ENCODE measurements around the gene XBP1. TPM values are rescaled to one million over a fixed set of nuclear protein-coding genes. Genes with fewer than 3 reads are reported as not detected.

The XBP1 gene
- total and polyA plus RNA-seq, 2 of the 13 experiments (the other 11 are each of a cell fraction or from before 2014, with no cell fraction given), result 416 to 427 TPM

GRCh38 chr22:28800308-28801041 is at the start of gene XBP1 (continued):
- TF ChIP-seq ZNF414 (CRISPR knock-in tag; IDR thresholded peaks at IDR 0.05) (no peak), ZNF20 (CRISPR knock-in tag; IDR thresholded peaks at IDR 0.05) (no peak; the same call in 1 of the 2 replicates), SSRP1 (CRISPR knock-in tag; IDR thresholded peaks at IDR 0.05) (no peak), ZNF432 (CRISPR knock-in tag; IDR thresholded peaks at IDR 0.05; ENCODE audit: borderline replicate concordance) (no peak), ZNF205 (CRISPR knock-in tag; IDR thresholded peaks at IDR 0.05) (no peak), DNMT1 (CRISPR knock-in tag; IDR thresholded peaks at IDR 0.05) (no peak), MEIS1 (CRISPR knock-in tag; IDR thresholded peaks at IDR 0.05; ENCODE audit: borderline replicate concordance) (peak; percentile 39; the same call in 1 of the 2 replicates), ZFP1 (CRISPR knock-in tag; IDR thresholded peaks at IDR 0.05) (no peak), ZNF615 (CRISPR knock-in tag; IDR thresholded peaks at IDR 0.05; ENCODE audit: borderline replicate concordance) (no peak), ZKSCAN1 (IDR thresholded peaks at IDR 0.05; ENCODE audit: low read length) (no peak), RAD21 (CRISPR knock-in tag; IDR thresholded peaks at IDR 0.05) (peak; percentile 49; the same call in 1 of the 2 replicates), TMF1 (CRISPR knock-in tag; IDR thresholded peaks at IDR 0.05; ENCODE audit: low read depth) (peak; percentile 90; the same call in 1 of the 2 replicates), ZNF251 (CRISPR knock-in tag; IDR thresholded peaks at IDR 0.05) (no peak), CENPBD1 (CRISPR knock-in tag; IDR thresholded peaks at IDR 0.05; ENCODE audit: borderline replicate concordance, low read depth) (no peak; the same call in 1 of the 2 replicates), ZFP62 (CRISPR knock-in tag; IDR thresholded peaks at IDR 0.05) (no peak), ZSCAN20 (CRISPR knock-in tag; IDR thresholded peaks at IDR 0.05; ENCODE audit: borderline replicate concordance) (no peak), PCBP1 (IDR thresholded peaks at IDR 0.05; ENCODE audit: borderline replicate concordance, low read depth, low read length) (no peak), ZFY (CRISPR knock-in tag; IDR thresholded peaks at IDR 0.05) (peak; percentile 60), DDIT3 (CRISPR knock-in tag; IDR thresholded peaks at IDR 0.05) (no peak), ZNF83 (CRISPR knock-in tag; IDR thresholded peaks at IDR 0.05; ENCODE audit: borderline replicate concordance) (0 out of 2 replicates have a peak, but pooled peaks have one; percentile 39), CSRNP1 (CRISPR knock-in tag; IDR thresholded peaks at IDR 0.05) (0 out of 2 replicates have a peak, but pooled peaks have one; percentile 24), PAF1 (CRISPR knock-in tag; IDR thresholded peaks at IDR 0.05) (0 out of 2 replicates have a peak, but pooled peaks have one; percentile 49), TFE3 (CRISPR knock-in tag; IDR thresholded peaks at IDR 0.05) (peak; percentile 48; the same call in 1 of the 2 replicates), TCF7 (IDR thresholded peaks at IDR 0.05; ENCODE audit: low read depth) (no peak)
- TF ChIP-seq, protein P1, sequence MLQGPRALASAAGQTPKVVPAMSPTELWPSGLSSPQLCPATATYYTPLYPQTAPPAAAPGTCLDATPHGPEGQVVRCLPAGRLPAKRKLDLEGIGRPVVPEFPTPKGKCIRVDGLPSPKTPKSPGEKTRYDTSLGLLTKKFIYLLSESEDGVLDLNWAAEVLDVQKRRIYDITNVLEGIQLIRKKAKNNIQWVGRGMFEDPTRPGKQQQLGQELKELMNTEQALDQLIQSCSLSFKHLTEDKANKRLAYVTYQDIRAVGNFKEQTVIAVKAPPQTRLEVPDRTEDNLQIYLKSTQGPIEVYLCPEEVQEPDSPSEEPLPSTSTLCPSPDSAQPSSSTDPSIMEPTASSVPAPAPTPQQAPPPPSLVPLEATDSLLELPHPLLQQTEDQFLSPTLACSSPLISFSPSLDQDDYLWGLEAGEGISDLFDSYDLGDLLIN (CRISPR knock-in tag; IDR thresholded peaks at IDR 0.05; ENCODE audit: borderline replicate concordance), result 0 out of 2 replicates have a peak, but pooled peaks have one; percentile 30

Data from HepG2 (cell line).